Embryonic facial prominence (tissue), 1 donor: ENCODE results near the gene UFL1.

ENCODE experiments used
- DNase-seq: peaks from one replicate; pipeline ENCODE4 v3.0.0-alpha.2; 2016; ENCODE audit errors: extremely low spot score

UFL1 gene

GRCh38 chr6:96571551-96571950, 49.9 kb downstream of the UFL1 start:
- no peak for DNase-seq

DNA sequence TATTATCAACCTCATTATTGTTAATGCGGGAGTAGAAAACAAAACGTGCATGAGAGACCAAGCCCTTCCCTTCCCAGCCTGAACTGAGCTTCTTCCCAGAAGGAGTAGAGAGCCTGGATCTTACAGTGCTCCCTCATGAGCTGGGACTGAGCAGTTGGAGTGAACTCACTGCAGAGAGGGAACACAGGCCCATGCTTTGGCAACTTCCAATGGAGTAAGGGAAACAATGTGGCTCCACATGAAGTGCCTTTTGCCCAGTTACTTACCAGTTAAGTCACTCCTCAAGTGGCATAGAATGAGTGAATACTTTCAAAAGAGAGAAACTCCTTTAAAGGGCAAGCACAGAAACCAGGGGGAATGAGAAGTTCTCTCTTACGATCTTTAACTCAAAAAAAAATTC, 53.8 kb downstream of the UFL1 start:
- DNase-seq, result no peak

DNA sequence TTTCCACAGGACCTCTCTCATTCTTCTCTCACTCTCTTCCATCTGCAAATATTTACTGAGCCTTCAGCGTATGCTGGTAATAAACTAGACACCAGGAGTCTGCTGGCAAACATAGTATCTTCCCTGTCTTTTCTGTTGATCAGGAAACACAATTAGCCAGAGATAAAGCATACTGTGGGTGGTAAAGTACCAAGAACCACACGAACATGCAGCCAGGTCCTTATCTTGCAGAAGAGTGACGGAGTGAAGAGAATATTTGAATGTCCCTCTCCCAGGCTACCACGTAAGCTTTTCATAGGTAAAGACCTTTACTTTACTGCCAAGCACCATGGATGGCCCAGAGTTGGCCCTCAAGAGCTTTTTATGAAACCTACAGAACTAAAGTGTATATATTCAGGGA, 54.6 kb downstream of the UFL1 start:
- DNase-seq, result no peak

DNA sequence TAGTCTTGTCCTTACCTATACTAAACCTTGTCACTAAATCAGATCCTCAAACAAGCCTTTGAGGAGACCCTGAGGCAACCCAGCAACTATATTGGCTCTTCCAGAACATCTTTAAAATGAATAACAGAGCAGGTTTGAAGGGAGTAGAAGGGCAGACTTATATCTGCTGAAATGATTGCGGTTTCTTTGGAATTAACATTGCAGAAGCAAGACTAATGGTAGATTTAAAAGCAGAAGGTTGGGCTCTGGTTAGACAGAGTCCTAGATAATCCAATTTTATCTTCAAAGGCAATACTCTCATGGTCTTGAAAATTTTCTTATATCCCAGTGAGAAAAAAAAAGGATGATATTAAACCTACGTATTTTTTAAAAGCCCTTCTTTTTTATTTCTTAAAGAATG, 60.4 kb downstream of the UFL1 start:
- DNase-seq, result no peak

DNA sequence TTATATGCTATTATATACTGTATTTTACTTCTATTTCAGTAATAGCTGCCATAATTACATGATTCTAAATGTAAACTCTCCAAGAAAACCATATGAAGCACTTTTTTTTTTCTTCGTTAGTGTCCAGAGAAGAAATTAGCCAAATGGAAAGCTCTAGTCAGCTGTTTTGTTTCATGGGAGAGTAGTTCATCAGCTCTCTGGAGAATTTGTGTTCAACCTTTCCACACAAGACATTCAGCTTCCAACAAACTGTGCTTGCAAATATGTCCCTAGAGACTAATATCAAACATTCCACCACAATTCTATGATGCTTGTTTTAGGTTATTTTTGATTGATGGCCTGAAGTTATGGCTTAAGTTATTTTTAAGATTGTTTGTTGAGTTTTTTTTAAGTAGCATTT, 60.8 kb downstream of the UFL1 start:
- DNase-seq, result no peak

DNA sequence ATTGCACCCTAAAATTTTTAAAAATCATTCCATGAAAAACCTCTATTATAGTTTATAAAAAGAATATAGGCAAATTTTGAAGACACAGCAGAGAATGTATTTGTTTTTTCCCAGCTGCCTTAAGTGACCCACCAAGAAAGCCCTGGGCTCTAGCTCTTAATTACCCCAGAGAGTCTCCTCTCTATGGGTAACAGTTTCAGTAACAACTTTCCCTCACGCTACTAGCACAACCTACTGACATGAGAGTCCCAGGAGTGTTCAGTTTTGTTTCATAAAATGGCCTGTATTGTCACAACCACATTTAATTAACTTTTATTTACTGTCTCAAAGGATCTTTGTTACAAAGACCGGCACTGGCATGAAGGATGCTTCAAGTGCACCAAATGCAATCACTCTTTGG, 82.8 kb downstream of the UFL1 start:
- DNase-seq, result no peak
